Measurements from ENCODE around the gene PRDM12. TPM values are rescaled to one million over a fixed set of nuclear protein-coding genes. Genes with fewer than 3 reads are reported as not detected.

PRDM12 gene
- total RNA-seq, 1 experiment from 2014 or later: not detected

DNA sequence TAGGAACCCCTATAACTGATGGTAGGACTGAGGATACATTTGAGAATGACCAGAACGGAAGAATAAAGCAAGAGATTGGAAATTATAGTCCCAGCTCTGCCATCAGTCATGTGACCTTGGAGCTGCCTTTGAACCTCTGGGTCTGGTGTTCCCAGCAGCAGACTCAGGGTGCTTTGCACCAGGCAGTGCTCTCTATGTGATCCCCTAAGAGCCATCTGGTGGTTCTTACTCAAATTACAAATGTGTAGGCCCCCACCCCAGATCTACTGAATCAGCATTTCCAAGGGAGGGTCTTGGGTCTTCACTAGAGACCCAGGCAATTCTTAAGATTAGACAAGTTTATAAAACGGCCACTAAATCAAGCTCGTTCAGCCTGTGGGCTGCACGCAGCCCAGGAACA is 40.2 kb upstream of the PRDM12 start:
- Mint-ChIP-seq H3K36me3 (ENCODE audit: insufficient read depth in 1 of 3, low read depth in 3 of 3) (peaks cover 38 to 82% (median 80%) of the 10 kb centered on the region in 3 experiments; a peak in 6 of 7 replicates), H3K9me3 (no peaks in the 10 kb centered on the region)

More for the DNA sequence above, 40.2 kb upstream of the PRDM12 start:
- Histone ChIP-seq H2BK20ac (ENCODE audit: low read depth, low read length, poor library complexity, severe bottlenecking) (no peak overlapping the region), H4K91ac (ENCODE audit: insufficient read length, low read depth, low read length) (no peak overlapping the region), H2BK5ac (ENCODE audit: insufficient read length, low read length) (no peak overlapping the region), H3K79me1 (ENCODE audit: insufficient read depth, low read depth, low read length, poor library complexity, severe bottlenecking) (no peaks in the 10 kb centered on the region), H2AK5ac (ENCODE audit: insufficient read length, low read length) (no peak overlapping the region), H3K9me3 (ENCODE audit: control insufficient read depth, low read depth, low read length) (no peaks in the 10 kb centered on the region), H3K9ac (ENCODE audit: extremely low read depth, insufficient read length, low read length) (no peak overlapping the region), H3K27me3 (ENCODE audit: insufficient read depth, low read length) (no peaks in the 10 kb centered on the region), H4K8ac (replicated peaks; ENCODE audit: insufficient read length, low read depth, low read length) (no peak overlapping the region), H2BK15ac (ENCODE audit: low read depth, low read length) (no peak overlapping the region), H3K23me2 (ENCODE audit: insufficient read length, low read depth, low read length, poor library complexity, severe bottlenecking) (no peaks in the 10 kb centered on the region), H3K14ac (ENCODE audit: insufficient read depth, low read length) (no peak overlapping the region), H4K5ac (ENCODE audit: insufficient read length, low read depth, low read length) (no peak overlapping the region), H3K23ac (ENCODE audit: insufficient read length, low read depth, low read length) (no peak overlapping the region), H3K56ac (ENCODE audit: insufficient read length, low read depth, low read length) (no peak overlapping the region), H3K4me1 (ENCODE audit: insufficient read depth, low read length) (no peaks in the 10 kb centered on the region; the same call in 1 of the 2 replicates), H4K20me1 (ENCODE audit: control insufficient read depth, insufficient read depth, insufficient read length) (no peaks in the 10 kb centered on the region), H3K4me2 (ENCODE audit: insufficient read depth, insufficient read length, low read length) (no peak overlapping the region), H2BK12ac (ENCODE audit: insufficient read length, low read depth, low read length) (no peak overlapping the region), H3K79me2 (ENCODE audit: insufficient read depth, low read length) (no peaks in the 10 kb centered on the region), H3K18ac (ENCODE audit: insufficient read length, low read depth, low read length) (no peak overlapping the region), H3K4ac (ENCODE audit: low read depth, low read length) (no peak overlapping the region), H3K27ac (ENCODE audit: insufficient read length, low read depth, low read length) (no peak overlapping the region), H2BK120ac (ENCODE audit: low read depth, low read length, poor library complexity, severe bottlenecking) (no peak overlapping the region), H2AFZ (ENCODE audit: low read length) (no peak overlapping the region), H3T11ph (ENCODE audit: low read length) (no peak overlapping the region)
- no peaks in the 10 kb centered on the region; the same call in 1 of the 2 replicates for H3K27me3 Mint-ChIP-seq (ENCODE audit: low read depth)
- WGBS (ENCODE audit: extremely low coverage, insufficient read length, low lambda C conversion rate): no CpG with 5 or more reads among the region's 4 CpGs
- H3K4me3 Mint-ChIP-seq: no peak overlapping the region
- DNase-seq: no peak
- H3K27ac Mint-ChIP-seq: no peak overlapping the region
- peaks cover 14 to 19% of the 10 kb centered on the region in 2 experiments for H3K4me1 Mint-ChIP-seq
- TF ChIP-seq, protein P1, sequence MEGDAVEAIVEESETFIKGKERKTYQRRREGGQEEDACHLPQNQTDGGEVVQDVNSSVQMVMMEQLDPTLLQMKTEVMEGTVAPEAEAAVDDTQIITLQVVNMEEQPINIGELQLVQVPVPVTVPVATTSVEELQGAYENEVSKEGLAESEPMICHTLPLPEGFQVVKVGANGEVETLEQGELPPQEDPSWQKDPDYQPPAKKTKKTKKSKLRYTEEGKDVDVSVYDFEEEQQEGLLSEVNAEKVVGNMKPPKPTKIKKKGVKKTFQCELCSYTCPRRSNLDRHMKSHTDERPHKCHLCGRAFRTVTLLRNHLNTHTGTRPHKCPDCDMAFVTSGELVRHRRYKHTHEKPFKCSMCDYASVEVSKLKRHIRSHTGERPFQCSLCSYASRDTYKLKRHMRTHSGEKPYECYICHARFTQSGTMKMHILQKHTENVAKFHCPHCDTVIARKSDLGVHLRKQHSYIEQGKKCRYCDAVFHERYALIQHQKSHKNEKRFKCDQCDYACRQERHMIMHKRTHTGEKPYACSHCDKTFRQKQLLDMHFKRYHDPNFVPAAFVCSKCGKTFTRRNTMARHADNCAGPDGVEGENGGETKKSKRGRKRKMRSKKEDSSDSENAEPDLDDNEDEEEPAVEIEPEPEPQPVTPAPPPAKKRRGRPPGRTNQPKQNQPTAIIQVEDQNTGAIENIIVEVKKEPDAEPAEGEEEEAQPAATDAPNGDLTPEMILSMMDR (conservative IDR thresholded peaks at IDR 0.05): peak; percentile 30; the same call in 2 of the 3 replicates
